Limb (tissue), 2 donors: ENCODE measurements around the gene FBN1.
A peak's percentile ranks its signal among the peaks of the same experiment; 100 is the strongest.

Experiments
- DNase-seq, 2 donors: peaks; one replicate each; pipeline ENCODE4 v3.0.0-alpha.2; 2016; ENCODE audit errors: extremely low spot score in 2 of 2

The FBN1 gene

GRCh38 chr15:48652510-48653076, 7.1 kb upstream of the FBN1 start:
- DNase-seq: no peak

GRCh38 chr15:48650931-48651330, 5.4 kb upstream of the FBN1 start:
- DNase-seq: no peak

- DNase-seq: no peak
Measured at GRCh38 chr15:48647962-48648361, 2.5 kb upstream of the FBN1 start.

GRCh38 chr15:48646331-48646730, 822 bp upstream of the FBN1 start:
- DNase-seq: no peak

- peak; percentile 55 to 79 for DNase-seq
Measured at GRCh38 chr15:48644827-48645557, 517 bp downstream of the FBN1 start.

- no peak for DNase-seq
Measured at GRCh38 chr15:48644467-48644826, 1.1 kb downstream of the FBN1 start.

GRCh38 chr15:48643776-48644466, 1.6 kb downstream of the FBN1 start:
- no peak for DNase-seq

- DNase-seq: no peak
Measured at GRCh38 chr15:48643206-48643605, 2.3 kb downstream of the FBN1 start.

GRCh38 chr15:48642795-48643194, 2.7 kb downstream of the FBN1 start:
- DNase-seq: no peak

- no peak for DNase-seq
Measured at GRCh38 chr15:48641416-48641815, 4.1 kb downstream of the FBN1 start.

- no peak for DNase-seq
Measured at GRCh38 chr15:48638963-48639362, 6.5 kb downstream of the FBN1 start.

GRCh38 chr15:48637639-48638038, 7.9 kb downstream of the FBN1 start:
- DNase-seq: no peak

- no peak for DNase-seq
Measured at GRCh38 chr15:48636511-48636910, 9.0 kb downstream of the FBN1 start.

GRCh38 chr15:48634893-48635292, 10.6 kb downstream of the FBN1 start:
- DNase-seq: no peak

GRCh38 chr15:48634096-48634495, 11.4 kb downstream of the FBN1 start:
- DNase-seq: no peak

GRCh38 chr15:48632651-48633050, 12.9 kb downstream of the FBN1 start:
- no peak for DNase-seq

- DNase-seq: no peak
Measured at GRCh38 chr15:48631176-48631770, 14.2 kb downstream of the FBN1 start.

GRCh38 chr15:48630245-48630644, 15.3 kb downstream of the FBN1 start:
- DNase-seq: no peak

GRCh38 chr15:48628832-48629231, 16.7 kb downstream of the FBN1 start:
- no peak for DNase-seq

GRCh38 chr15:48627260-48627940, 18.1 kb downstream of the FBN1 start:
- DNase-seq: no peak

GRCh38 chr15:48625126-48625525, 20.4 kb downstream of the FBN1 start:
- no peak for DNase-seq

GRCh38 chr15:48624700-48625099, 20.8 kb downstream of the FBN1 start:
- no peak for DNase-seq
